ENCODE data around the gene CDH1. TPM values are rescaled to one million over a fixed set of nuclear protein-coding genes. Genes with fewer than 3 reads are reported as not detected.

Gene CDH1
- total RNA-seq, 1 experiment from 2014 or later: not detected

- no peak for DNase-seq (ENCODE audit: low read depth)
Measured at GRCh38 chr16:68857479-68857878, 120.4 kb downstream of the CDH1 start.

DNA sequence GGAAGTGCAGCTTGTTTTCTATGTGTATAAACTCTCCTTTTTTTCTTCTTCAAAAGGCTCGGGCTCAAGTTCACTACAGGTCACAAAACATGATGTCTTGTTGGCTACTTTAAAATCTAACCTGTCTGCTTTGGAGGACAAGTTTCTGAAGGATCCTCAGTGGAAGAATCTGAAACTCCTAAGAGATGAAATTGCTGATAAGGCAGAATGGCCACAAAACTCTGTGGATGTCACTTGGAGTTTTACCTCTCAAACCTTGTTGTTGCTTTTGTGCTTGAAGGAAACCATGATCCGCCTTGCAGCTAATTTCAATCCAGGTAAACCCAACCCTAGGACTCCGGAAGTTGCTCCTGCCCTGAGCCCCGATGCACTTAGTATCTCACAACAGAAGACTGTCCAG is 122.7 kb downstream of the CDH1 start:
- DNase-seq (ENCODE audit: low read depth): no peak

DNA sequence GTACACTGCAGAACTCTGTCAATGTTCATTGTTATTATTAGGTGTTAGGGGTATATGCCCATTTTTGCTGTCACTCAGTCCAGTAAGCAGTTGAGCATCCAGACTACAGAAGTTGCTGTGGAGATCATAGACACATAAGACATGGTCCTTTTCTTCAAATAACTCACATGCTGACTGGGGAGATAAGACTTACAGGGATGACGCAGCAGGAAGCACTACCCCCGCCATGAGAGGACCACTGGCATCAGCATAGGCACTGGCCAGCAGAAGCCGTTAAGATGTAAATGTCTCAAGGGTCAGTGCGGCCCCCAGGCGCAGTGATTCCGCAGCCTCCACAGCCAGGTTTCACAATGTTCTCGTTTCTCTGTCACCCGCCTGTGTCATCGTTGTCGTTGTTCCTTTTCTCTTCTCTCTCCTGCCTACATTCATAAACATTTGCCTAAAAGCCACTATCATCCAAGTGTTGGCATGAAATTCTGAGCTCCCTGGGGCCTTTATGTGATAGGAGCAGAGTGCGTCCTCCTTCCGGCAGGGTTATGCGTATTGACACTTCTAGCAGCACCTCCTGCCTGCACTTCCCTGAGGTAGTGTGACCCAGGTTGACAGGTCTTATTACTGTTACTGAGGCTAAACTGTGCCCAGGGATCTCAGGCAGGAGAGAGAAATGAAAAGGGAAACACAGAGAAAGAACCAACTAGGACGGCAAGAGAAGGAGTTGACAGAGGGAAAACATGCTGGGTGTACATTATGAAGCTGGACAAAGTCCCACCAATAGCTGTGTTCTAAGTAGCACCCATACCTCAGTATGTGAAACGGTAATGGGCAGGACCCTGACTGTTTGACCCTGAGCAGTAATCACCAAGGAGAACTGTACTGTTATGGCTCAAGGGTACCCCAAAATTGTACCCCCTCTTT is 124.1 kb downstream of the CDH1 start:
- no peak for DNase-seq (ENCODE audit: low read depth)

DNA sequence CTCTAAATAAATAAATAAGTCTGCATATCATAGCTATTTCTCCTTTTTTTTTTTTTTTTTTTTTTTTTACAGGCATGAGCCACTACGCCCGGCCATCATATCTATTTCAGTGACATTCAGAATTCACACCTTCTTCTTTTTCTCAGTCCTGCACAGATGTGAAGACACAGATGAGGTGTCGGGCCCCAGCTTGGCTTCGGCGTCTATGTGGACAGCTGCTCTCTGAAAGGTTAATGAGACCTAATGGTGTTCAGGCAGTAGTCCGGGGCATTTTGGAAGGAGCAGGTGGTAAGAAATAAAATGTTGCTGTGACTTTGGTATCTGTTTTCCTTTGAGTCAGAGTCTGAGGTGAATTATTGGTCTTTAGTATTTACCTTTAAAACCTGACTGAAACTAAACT is 129.8 kb downstream of the CDH1 start:
- no peak for DNase-seq (ENCODE audit: low read depth)

DNA sequence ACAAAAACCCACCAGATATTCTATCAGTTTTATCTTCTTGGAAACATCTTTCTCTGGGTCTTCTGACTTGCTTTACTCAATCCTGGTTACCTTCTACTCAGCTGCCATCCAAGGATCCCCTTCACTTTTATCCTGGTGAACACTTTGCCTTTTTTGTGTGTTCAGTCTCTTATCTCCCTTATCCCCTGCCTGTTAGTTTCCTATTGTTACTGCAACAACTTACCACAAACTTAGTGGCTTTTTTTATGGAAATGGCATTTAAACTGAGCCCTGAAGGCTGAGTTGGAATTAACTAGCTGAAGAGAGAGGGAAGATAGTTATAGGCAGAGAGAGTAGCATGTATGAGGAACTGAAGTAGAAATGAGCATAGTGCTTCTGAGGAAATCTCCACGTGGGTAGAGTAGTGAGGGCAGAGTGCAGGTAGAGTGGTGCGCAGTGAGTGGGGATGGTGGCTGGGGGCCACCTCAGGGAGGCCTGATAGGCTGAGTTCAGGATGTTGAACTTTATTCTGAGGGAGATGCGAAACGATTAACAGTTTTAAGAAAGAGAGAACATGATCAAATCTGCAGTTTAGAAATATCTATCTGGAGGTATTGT is 132.5 kb downstream of the CDH1 start:
- no peak for DNase-seq (ENCODE audit: low read depth)

DNA sequence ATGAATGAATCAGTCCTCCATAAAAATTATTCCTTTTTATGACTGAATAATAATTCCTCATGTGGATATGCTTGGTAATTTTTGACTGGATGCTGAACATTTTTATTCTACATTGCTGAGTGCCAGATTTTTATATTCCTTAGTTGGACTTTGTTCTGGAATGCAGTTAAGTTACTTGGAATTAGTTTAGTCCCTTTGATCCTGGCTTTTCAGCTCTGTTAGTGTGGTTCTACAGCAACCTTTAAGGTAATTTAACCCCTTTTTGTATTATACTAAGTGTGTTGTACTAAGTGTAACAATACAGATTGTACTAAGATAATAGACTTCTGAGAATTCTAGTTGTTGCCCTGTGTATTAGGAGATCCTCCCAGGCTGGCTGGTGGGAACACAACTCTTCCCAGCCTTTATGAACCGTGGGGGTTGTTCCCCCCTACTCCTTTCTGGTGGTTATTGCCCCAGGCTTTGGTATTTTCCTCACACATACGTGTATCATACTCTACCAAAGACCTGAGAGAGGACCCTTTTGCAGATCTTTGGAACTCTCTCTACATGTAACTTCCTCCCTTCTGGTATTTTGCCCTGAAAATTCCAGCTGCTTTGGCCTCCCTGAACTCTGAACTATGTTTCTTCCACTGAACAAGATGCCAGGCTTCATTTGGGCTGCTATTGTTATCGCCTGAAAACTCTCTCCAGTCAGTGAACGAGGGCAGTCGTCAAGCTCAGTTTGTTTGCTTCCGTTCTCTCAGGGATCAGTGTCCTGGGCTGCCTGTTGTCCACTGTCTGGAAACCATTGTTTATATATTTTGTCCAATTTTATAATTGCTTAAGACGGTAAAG is 136.8 kb downstream of the CDH1 start:
- DNase-seq (ENCODE audit: low read depth): no peak

DNA sequence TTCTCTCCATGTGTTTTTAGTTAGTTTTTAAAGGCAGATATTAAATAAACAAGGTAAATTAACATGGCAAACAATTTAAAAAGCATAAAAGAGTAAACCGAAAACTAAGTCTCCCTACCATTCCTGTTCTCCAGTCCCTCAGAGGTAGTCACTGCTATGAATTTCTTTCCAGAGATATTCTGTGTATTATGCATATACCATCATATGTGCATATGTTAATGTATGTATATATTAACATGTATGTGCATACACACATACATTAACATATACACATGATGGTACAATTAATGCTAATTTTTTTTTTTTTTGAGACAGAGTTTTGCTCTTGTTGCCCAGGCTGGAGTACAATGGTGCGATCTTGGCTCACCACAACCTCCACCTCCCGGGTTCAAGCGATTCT is 138.8 kb downstream of the CDH1 start:
- DNase-seq (ENCODE audit: low read depth): no peak

GRCh38 chr16:68883685-68884084 is 146.6 kb downstream of the CDH1 start:
- DNase-seq (ENCODE audit: low read depth): no peak

GRCh38 chr16:68884401-68884800 is 147.3 kb downstream of the CDH1 start:
- no peak for DNase-seq (ENCODE audit: low read depth)

Other genes with a start within 250 kb of the CDH1 start
- 16.3 and 18.4 TPM in 2 replicates for gene ZFP90, start 198.0 kb upstream of the CDH1 start, total RNA-seq (2014; rRNA removed; shearing (Covaris generic))
- gene CDH3, start 92.0 kb upstream of the CDH1 start, total RNA-seq (2014; rRNA removed; shearing (Covaris generic)): under 0.01 and 0.24 TPM in 2 replicates
- gene TANGO6, start 106.2 kb downstream of the CDH1 start, total RNA-seq (2014; rRNA removed; shearing (Covaris generic)): 11.3 and 11.5 TPM in 2 replicates

Data from RPMI7951 (cell line).